ENCODE results near the gene TGIF1. TPM values are rescaled to one million over a fixed set of nuclear protein-coding genes. Genes with fewer than 3 reads are reported as not detected.
A peak's percentile ranks its signal among the peaks of the same experiment; 100 is the strongest.
"Not testable (repeated sequence)": the region's sequence is repeated elsewhere in the genome, so short reads cannot be mapped to it uniquely, and the experiment has no call there.

Gene TGIF1
- polyA plus RNA-seq, 3 donors = 32.2 to 109 (median 39.8) TPM

GRCh38 chr18:3411327-3411726 is 38.6 kb upstream of the TGIF1 start:
- Mint-ChIP-seq H3K4me3 (peak overlapping the region in 1 of 2 donors; percentile 86), H3K27me3 (ENCODE audit: low read depth in 3 of 3) (peaks cover 7 to 13% (median 7%) of the 10 kb centered on the region in 3 donors), H3K27ac (no peak overlapping the region), H3K4me1 (peaks cover 11% of the 10 kb centered on the region), H3K9me3 (peaks cover 0 to 4% (median 0%) of the 10 kb centered on the region in 7 donors), H3K36me3 (no peaks in the 10 kb centered on the region)
- DNase-seq = no peak
- H2AFZ ChIP-seq (ENCODE audit: insufficient read depth, low read depth, low read length, poor library complexity, severe bottlenecking) = peak overlapping the region; percentile 92
- TF ChIP-seq CTCF (IDR thresholded peaks at IDR 0.05) = no peak
- H3K36me3 ChIP-seq (replicated peaks in 1 of 2; ENCODE audit: control insufficient read depth in 1 of 2, insufficient read depth in 2 of 2, low read length in 2 of 2) = no peaks in the 10 kb centered on the region
- H3K27ac ChIP-seq (ENCODE audit: low read depth in 1 of 2, low read length in 2 of 2) = no peak overlapping the region
- peaks cover 6 to 10% of the 10 kb centered on the region in 2 donors for H3K4me1 ChIP-seq (ENCODE audit: control insufficient read depth in 1 of 2, insufficient read depth in 2 of 2, low read length in 2 of 2)
- H3K79me2 ChIP-seq (ENCODE audit: insufficient read depth, low read length) = no peaks in the 10 kb centered on the region
- H3K9ac ChIP-seq (ENCODE audit: insufficient read depth, low read length, poor library complexity, severe bottlenecking) = no peak overlapping the region
- no peaks in the 10 kb centered on the region for H3K9me3 ChIP-seq (replicated peaks in 1 of 2; ENCODE audit: control insufficient read depth in 1 of 2, insufficient read depth in 1 of 2, low read length in 2 of 2)
- peak overlapping the region; percentile 64 for H3K4me2 ChIP-seq (replicated peaks; ENCODE audit: extremely low read depth, low read length, poor library complexity, severe bottlenecking)
- H4K20me1 ChIP-seq (ENCODE audit: insufficient read depth, low read length) = no peaks in the 10 kb centered on the region
- H3K27me3 ChIP-seq (ENCODE audit: control insufficient read depth in 2 of 2, insufficient read depth in 2 of 2, low read length in 2 of 2) = no peaks in the 10 kb centered on the region
- WGBS (ENCODE audit: insufficient coverage) = 95% methylated on average over 2 of the region's 3 CpGs
- intact Hi-C loops (cut with micrococcal nuclease) = no loop called here
- H3K4me3 ChIP-seq (replicated peaks in 1 of 3; ENCODE audit: low read depth in 2 of 3, low read length in 3 of 3) = no peak overlapping the region

GRCh38 chr18:3411854-3412268 is 38.1 kb upstream of the TGIF1 start:
- peak overlapping the region; percentile 65 to 86 for H3K4me3 Mint-ChIP-seq
- H2AFZ ChIP-seq (ENCODE audit: insufficient read depth, low read depth, low read length, poor library complexity, severe bottlenecking) = peak overlapping the region; percentile 92
- H3K4me1 Mint-ChIP-seq = peaks cover 9% of the 10 kb centered on the region
- H3K36me3 Mint-ChIP-seq = no peaks in the 10 kb centered on the region
- H4K20me1 ChIP-seq (ENCODE audit: insufficient read depth, low read length) = no peaks in the 10 kb centered on the region
- no peak for TF ChIP-seq CTCF (IDR thresholded peaks at IDR 0.05)
- H3K4me1 ChIP-seq (ENCODE audit: control insufficient read depth in 1 of 2, insufficient read depth in 2 of 2, low read length in 2 of 2) = peaks cover 3 to 7% of the 10 kb centered on the region in 2 donors
- peaks cover 0 to 4% (median 0%) of the 10 kb centered on the region in 7 donors for H3K9me3 Mint-ChIP-seq
- no peaks in the 10 kb centered on the region for H3K36me3 ChIP-seq (replicated peaks in 1 of 2; ENCODE audit: control insufficient read depth in 1 of 2, insufficient read depth in 2 of 2, low read length in 2 of 2)
- no peaks in the 10 kb centered on the region for H3K9me3 ChIP-seq (replicated peaks in 1 of 2; ENCODE audit: control insufficient read depth in 1 of 2, insufficient read depth in 1 of 2, low read length in 2 of 2)
- H3K4me3 ChIP-seq (replicated peaks in 1 of 3; ENCODE audit: low read depth in 2 of 3, low read length in 3 of 3) = peak overlapping the region in 2 of 3 experiments; percentile 8 to 52
- no peak for DNase-seq
- H3K79me2 ChIP-seq (ENCODE audit: insufficient read depth, low read length) = no peaks in the 10 kb centered on the region
- H3K27me3 ChIP-seq (ENCODE audit: control insufficient read depth in 2 of 2, insufficient read depth in 2 of 2, low read length in 2 of 2) = no peaks in the 10 kb centered on the region
- intact Hi-C loops (cut with micrococcal nuclease) = no loop called here
- H3K27me3 Mint-ChIP-seq (ENCODE audit: low read depth in 3 of 3) = peaks cover 7 to 13% (median 7%) of the 10 kb centered on the region in 3 donors
- WGBS (ENCODE audit: insufficient coverage) = 35% methylated on average over 12 of the region's 28 CpGs
- peak overlapping the region; percentile 51 for H3K9ac ChIP-seq (ENCODE audit: insufficient read depth, low read length, poor library complexity, severe bottlenecking)
- H3K27ac Mint-ChIP-seq = no peak overlapping the region
- H3K4me2 ChIP-seq (replicated peaks; ENCODE audit: extremely low read depth, low read length, poor library complexity, severe bottlenecking) = peak overlapping the region; percentile 64
- no peak overlapping the region for H3K27ac ChIP-seq (ENCODE audit: low read depth in 1 of 2, low read length in 2 of 2)

GRCh38 chr18:3412528-3412927 is 37.4 kb upstream of the TGIF1 start:
- H3K27ac Mint-ChIP-seq = not testable (repeated sequence)

More at GRCh38 chr18:3412528-3412927, 37.4 kb upstream of the TGIF1 start:
- WGBS (ENCODE audit: insufficient coverage) = 93% methylated on average over 5 of the region's 9 CpGs
- H3K27ac ChIP-seq (ENCODE audit: low read depth in 1 of 2, low read length in 2 of 2); H3K4me2 ChIP-seq (replicated peaks; ENCODE audit: extremely low read depth, low read length, poor library complexity, severe bottlenecking); intact Hi-C loops (cut with micrococcal nuclease); H3K36me3 Mint-ChIP-seq; H3K9me3 Mint-ChIP-seq; H3K4me1 Mint-ChIP-seq; H3K79me2 ChIP-seq (ENCODE audit: insufficient read depth, low read length); H3K36me3 ChIP-seq (replicated peaks in 1 of 2; ENCODE audit: control insufficient read depth in 1 of 2, insufficient read depth in 2 of 2, low read length in 2 of 2); H3K9ac ChIP-seq (ENCODE audit: insufficient read depth, low read length, poor library complexity, severe bottlenecking); H4K20me1 ChIP-seq (ENCODE audit: insufficient read depth, low read length); H2AFZ ChIP-seq (ENCODE audit: insufficient read depth, low read depth, low read length, poor library complexity, severe bottlenecking); H3K27me3 ChIP-seq (ENCODE audit: control insufficient read depth in 2 of 2, insufficient read depth in 2 of 2, low read length in 2 of 2); H3K9me3 ChIP-seq (replicated peaks in 1 of 2; ENCODE audit: control insufficient read depth in 1 of 2, insufficient read depth in 1 of 2, low read length in 2 of 2); H3K4me3 ChIP-seq (replicated peaks in 1 of 3; ENCODE audit: low read depth in 2 of 3, low read length in 3 of 3); H3K4me1 ChIP-seq (ENCODE audit: control insufficient read depth in 1 of 2, insufficient read depth in 2 of 2, low read length in 2 of 2): not testable (repeated sequence)
- H3K4me3 Mint-ChIP-seq = peak overlapping the region in 1 of 2 donors; percentile 86
- peak in 1 of 3 donors; percentile 13 for DNase-seq
- peaks cover 7 to 13% (median 7%) of the 10 kb centered on the region in 3 donors for H3K27me3 Mint-ChIP-seq (ENCODE audit: low read depth in 3 of 3)

All from CD14-positive monocyte (primary cell).